ENCODE data around the gene TMEM120B. TPM values are rescaled to one million over a fixed set of nuclear protein-coding genes. Genes with fewer than 3 reads are reported as not detected.

Gene TMEM120B
- total RNA-seq, 1 donor from 2014 or later: 12.8 TPM

GRCh38 chr12:121791671-121792551 is 79.4 kb downstream of the TMEM120B start:
- DNase-seq (ENCODE audit: low read depth): peak; percentile 61

GRCh38 chr12:121792607-121793439 is 80.3 kb downstream of the TMEM120B start:
- DNase-seq (ENCODE audit: low read depth): no peak

- DNase-seq (ENCODE audit: low read depth): no peak
Measured at GRCh38 chr12:121793440-121793837, 80.9 kb downstream of the TMEM120B start, which contains the start of gene RHOF. TSS of gene RHOF (minus strand) at chr12:121793688. CDS start at chr12:121793633, 55 bp downstream.

GRCh38 chr12:121793838-121794533 is 81.4 kb downstream of the TMEM120B start:
- DNase-seq (ENCODE audit: low read depth): peak; percentile 71

GRCh38 chr12:121794534-121795033 is 82.0 kb downstream of the TMEM120B start:
- DNase-seq (ENCODE audit: low read depth): no peak

- peak; percentile 67 for DNase-seq (ENCODE audit: low read depth)
Measured at GRCh38 chr12:121795034-121795968, 82.7 kb downstream of the TMEM120B start.

- DNase-seq (ENCODE audit: low read depth): peak; percentile 97
Measured at GRCh38 chr12:121796855-121797751, 84.6 kb downstream of the TMEM120B start.

GRCh38 chr12:121797937-121798786 is 85.6 kb downstream of the TMEM120B start:
- DNase-seq (ENCODE audit: low read depth): no peak

- DNase-seq (ENCODE audit: low read depth): no peak
Measured at GRCh38 chr12:121798787-121799155, 86.2 kb downstream of the TMEM120B start.

GRCh38 chr12:121799156-121799841 is 86.7 kb downstream of the TMEM120B start:
- DNase-seq (ENCODE audit: low read depth): peak; percentile 68

GRCh38 chr12:121799842-121800693 is 87.5 kb downstream of the TMEM120B start:
- no peak for DNase-seq (ENCODE audit: low read depth)

- peak; percentile 50 for DNase-seq (ENCODE audit: low read depth)
Measured at GRCh38 chr12:121800694-121801594, 88.4 kb downstream of the TMEM120B start.

- no peak for DNase-seq (ENCODE audit: low read depth)
Measured at GRCh38 chr12:121801595-121802484, 89.3 kb downstream of the TMEM120B start.

- no peak for DNase-seq (ENCODE audit: low read depth)
Measured at GRCh38 chr12:121802485-121802842, 89.9 kb downstream of the TMEM120B start.
